ENCODE measurements around the gene LCE3D. TPM values are rescaled to one million over a fixed set of nuclear protein-coding genes. Genes with fewer than 3 reads are reported as not detected.

Gene LCE3D
- total RNA-seq, 3 donors from 2014 or later (not counting 1 experiment from before 2014, with no cell fraction given): not detected

DNA sequence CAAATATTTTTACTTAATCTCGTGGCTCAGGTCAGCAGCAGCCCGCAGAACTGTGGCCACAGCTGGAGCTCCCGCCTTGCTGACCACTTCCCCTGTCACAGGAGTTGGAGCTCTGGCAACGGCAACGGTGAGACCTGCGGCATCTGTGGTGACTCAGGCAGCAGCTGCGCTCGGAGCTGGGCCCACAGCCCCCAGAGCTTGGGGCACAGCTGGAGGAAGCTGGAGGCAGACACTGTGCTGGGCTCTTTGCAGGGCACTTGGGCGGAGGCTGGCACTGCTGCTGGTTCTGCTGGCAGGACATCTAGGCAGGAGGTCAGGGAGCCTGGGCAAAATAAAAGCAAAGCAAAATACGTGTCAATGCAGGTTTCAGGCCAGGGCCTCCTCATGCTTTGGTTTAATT lies 42.5 kb upstream of the LCE3D start, which contains the start of gene LCE3A:
LCE3A (minus strand) TSS at position 301 of the 400 bp plus-strand sequence; CDS start at position 301, 0 bp downstream.
- H3K36me3 ChIP-seq (ENCODE audit: control insufficient read depth, insufficient read depth, low read length): no peaks in the 10 kb centered on the region
- WGBS (ENCODE audit: insufficient coverage): 23% methylated on average over 10 of the region's 10 CpGs
- no peak for ATAC-seq
- Mint-ChIP-seq H3K9me3 (peaks cover 4 to 7% of the 10 kb centered on the region in 2 donors), H3K36me3 (no peaks in the 10 kb centered on the region), H3K27ac (no peak within 1 kb of the TSS), H3K27me3 (ENCODE audit: low read depth in 2 of 2) (peaks cover 16 to 23% of the 10 kb centered on the region in 2 donors), H3K4me3 (no peak within 1 kb of the TSS), H3K4me1 (peaks cover 0 to 9% of the 10 kb centered on the region in 2 donors)
- intact Hi-C loops (cut with micrococcal nuclease): no loop called here
- no peaks in the 10 kb centered on the region for H3K27me3 ChIP-seq (ENCODE audit: control insufficient read depth, insufficient read depth, low read length)
- no peak for TF ChIP-seq CTCF (IDR thresholded peaks at IDR 0.05)
- H3K4me1 ChIP-seq (ENCODE audit: control insufficient read depth, insufficient read depth, low read length): peaks cover 8% of the 10 kb centered on the region
- no peak for DNase-seq
- no peak within 1 kb of the TSS for H3K27ac ChIP-seq (ENCODE audit: low read length)
- H3K4me3 ChIP-seq (ENCODE audit: low read length): no peak within 1 kb of the TSS
- H3K9me3 ChIP-seq (ENCODE audit: control insufficient read depth, insufficient read depth, low read length): peaks cover 9% of the 10 kb centered on the region

DNA sequence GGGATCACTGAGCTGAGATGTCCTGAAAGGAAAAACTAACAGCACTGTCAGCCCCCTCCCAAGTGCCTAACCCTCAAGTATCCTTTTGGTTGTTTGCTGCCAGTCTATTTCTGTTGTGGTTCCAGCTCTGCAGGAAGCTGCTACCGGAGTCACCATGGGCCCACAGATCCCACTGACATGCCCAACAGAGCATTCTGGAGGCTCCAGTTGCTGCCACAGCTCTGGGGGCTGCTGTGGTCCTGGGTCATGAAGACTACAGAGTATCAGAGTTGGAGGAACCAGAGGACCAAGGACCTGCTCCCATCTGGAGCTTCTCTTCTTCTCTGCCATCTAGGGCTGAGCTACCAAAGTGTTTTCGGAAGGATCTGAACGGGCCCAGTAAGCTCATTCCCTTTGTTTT lies 41.7 kb upstream of the LCE3D start:
- Histone ChIP-seq H3K27me3 (ENCODE audit: control insufficient read depth, insufficient read depth, low read length) (no peaks in the 10 kb centered on the region), H3K27ac (ENCODE audit: low read length) (no peak overlapping the region), H3K4me1 (ENCODE audit: control insufficient read depth, insufficient read depth, low read length) (peaks cover 8% of the 10 kb centered on the region), H3K36me3 (ENCODE audit: control insufficient read depth, insufficient read depth, low read length) (no peaks in the 10 kb centered on the region), H3K9me3 (ENCODE audit: control insufficient read depth, insufficient read depth, low read length) (peaks cover 9% of the 10 kb centered on the region), H3K4me3 (ENCODE audit: low read length) (no peak overlapping the region)
- DNase-seq (no peak), ATAC-seq (no peak)
- no peak overlapping the region for H3K27ac Mint-ChIP-seq
- TF ChIP-seq CTCF (IDR thresholded peaks at IDR 0.05): no peak
- no peaks in the 10 kb centered on the region for H3K36me3 Mint-ChIP-seq
- WGBS (ENCODE audit: insufficient coverage): 78% methylated on average over 3 of the region's 3 CpGs
- H3K27me3 Mint-ChIP-seq (ENCODE audit: low read depth in 2 of 2): peaks cover 14 to 22% of the 10 kb centered on the region in 2 donors
- no peak overlapping the region for H3K4me3 Mint-ChIP-seq
- H3K4me1 Mint-ChIP-seq: peaks cover 0 to 9% of the 10 kb centered on the region in 2 donors
- peaks cover 4 to 7% of the 10 kb centered on the region in 2 donors for H3K9me3 Mint-ChIP-seq
- intact Hi-C loops (cut with micrococcal nuclease): no loop called here

- 100% methylated on average over 1 of the region's 1 CpG for WGBS (ENCODE audit: insufficient coverage)
- H3K36me3 ChIP-seq (ENCODE audit: control insufficient read depth, insufficient read depth, low read length): no peaks in the 10 kb centered on the region
- no peak within 1 kb of the TSS for H3K4me3 ChIP-seq (ENCODE audit: low read length)
- no peaks in the 10 kb centered on the region for H3K4me1 ChIP-seq (ENCODE audit: control insufficient read depth, insufficient read depth, low read length)
- no peak within 1 kb of the TSS for H3K27ac ChIP-seq (ENCODE audit: low read length)
- ATAC-seq (no peak), DNase-seq (no peak)
- peaks cover 0 to 7% of the 10 kb centered on the region in 2 donors for H3K27me3 Mint-ChIP-seq (ENCODE audit: low read depth in 2 of 2)
- H3K36me3 Mint-ChIP-seq: no peaks in the 10 kb centered on the region
- H3K27me3 ChIP-seq (ENCODE audit: control insufficient read depth, insufficient read depth, low read length): peaks cover 3% of the 10 kb centered on the region
- intact Hi-C loops (cut with micrococcal nuclease): no loop called here
- TF ChIP-seq CTCF (IDR thresholded peaks at IDR 0.05): no peak
- peaks cover 2% of the 10 kb centered on the region in 2 donors for H3K9me3 Mint-ChIP-seq
- H3K4me3 Mint-ChIP-seq: no peak within 1 kb of the TSS
- H3K9me3 ChIP-seq (ENCODE audit: control insufficient read depth, insufficient read depth, low read length): peaks cover under 1% of the 10 kb centered on the region
- no peaks in the 10 kb centered on the region for H3K4me1 Mint-ChIP-seq
- H3K27ac Mint-ChIP-seq: no peak within 1 kb of the TSS
Measured at GRCh38 chr1:152613511-152613910, 33.2 kb upstream of the LCE3D start, which contains the start of gene LCE3B. Gene LCE3B, plus strand, starts transcription at chr1:152613811. Its CDS starts 0 bp downstream, at chr1:152613811.

GRCh38 chr1:152599934-152600333 lies 19.6 kb upstream of the LCE3D start, which contains the start of gene LCE3C:
Gene LCE3C, plus strand, starts transcription at chr1:152600234. Its CDS starts 498 bp downstream, at chr1:152600732.
- Histone ChIP-seq H3K4me1 (ENCODE audit: control insufficient read depth, insufficient read depth, low read length) (no peaks in the 10 kb centered on the region), H3K36me3 (ENCODE audit: control insufficient read depth, insufficient read depth, low read length) (no peaks in the 10 kb centered on the region), H3K27ac (ENCODE audit: low read length) (no peak within 1 kb of the TSS), H3K27me3 (ENCODE audit: control insufficient read depth, insufficient read depth, low read length) (peaks cover 15% of the 10 kb centered on the region), H3K9me3 (ENCODE audit: control insufficient read depth, insufficient read depth, low read length) (peaks cover 12% of the 10 kb centered on the region), H3K4me3 (ENCODE audit: low read length) (no peak within 1 kb of the TSS)
- Mint-ChIP-seq H3K9me3 (peaks cover 0 to 7% of the 10 kb centered on the region in 2 donors), H3K27ac (no peak within 1 kb of the TSS), H3K36me3 (no peaks in the 10 kb centered on the region), H3K27me3 (ENCODE audit: low read depth in 2 of 2) (peaks cover 7 to 8% of the 10 kb centered on the region in 2 donors), H3K4me3 (no peak within 1 kb of the TSS), H3K4me1 (no peaks in the 10 kb centered on the region)
- TF ChIP-seq CTCF (IDR thresholded peaks at IDR 0.05): no peak
- ATAC-seq: no peak
- WGBS (ENCODE audit: insufficient coverage): 90% methylated on average over 2 of the region's 4 CpGs
- no peak for DNase-seq
- intact Hi-C loops (cut with micrococcal nuclease): no loop called here
